HG03521 (cell line): ENCODE measurements around the gene COX4I1.

Experiments used
- ATAC-seq: cut with Tn5 transposase; IDR thresholded peaks from one replicate; pipeline ENCODE4 v1.9.1; 2021; ENCODE audit warnings: mild to moderate bottlenecking, moderate library complexity; ENCODE audit not compliant: unreplicated experiment

COX4I1 gene

GRCh38 chr16:85765767-85766166, 33.7 kb upstream of the COX4I1 start:
- ATAC-seq, result no peak

- ATAC-seq, result no peak
These were observed 32.0 kb upstream of the COX4I1 start for GRCh38 chr16:85767531-85767930.

GRCh38 chr16:85768199-85768598, 31.3 kb upstream of the COX4I1 start:
- ATAC-seq, result no peak

GRCh38 chr16:85770741-85771140, 28.8 kb upstream of the COX4I1 start:
- ATAC-seq, result no peak

GRCh38 chr16:85773044-85773443, 26.5 kb upstream of the COX4I1 start:
- no peak for ATAC-seq

- ATAC-seq, result no peak
These were observed 25.4 kb upstream of the COX4I1 start for GRCh38 chr16:85774136-85774535.

GRCh38 chr16:85774811-85775210, 24.7 kb upstream of the COX4I1 start:
- no peak for ATAC-seq

- no peak for ATAC-seq
These were observed 21.7 kb upstream of the COX4I1 start for GRCh38 chr16:85777583-85778310.

GRCh38 chr16:85778873-85779272, 20.6 kb upstream of the COX4I1 start:
- ATAC-seq, result no peak

GRCh38 chr16:85780281-85780680, 19.2 kb upstream of the COX4I1 start:
- ATAC-seq, result no peak

- no peak for ATAC-seq
These were observed 18.3 kb upstream of the COX4I1 start for GRCh38 chr16:85781156-85781555.

GRCh38 chr16:85781695-85782370, 17.7 kb upstream of the COX4I1 start:
- ATAC-seq, result no peak

- no peak for ATAC-seq
These were observed 17.0 kb upstream of the COX4I1 start for GRCh38 chr16:85782451-85782850.

- no peak for ATAC-seq
These were observed 16.1 kb upstream of the COX4I1 start for GRCh38 chr16:85783441-85783840.

- ATAC-seq, result no peak
These were observed 14.7 kb upstream of the COX4I1 start for GRCh38 chr16:85784813-85785212.

- ATAC-seq, result no peak
These were observed 13.6 kb upstream of the COX4I1 start for GRCh38 chr16:85785927-85786326.

- ATAC-seq, result no peak
These were observed 10.7 kb upstream of the COX4I1 start for GRCh38 chr16:85788819-85789218.

GRCh38 chr16:85789773-85790172, 9.7 kb upstream of the COX4I1 start:
- no peak for ATAC-seq

- no peak for ATAC-seq
These were observed 5.7 kb upstream of the COX4I1 start for GRCh38 chr16:85793662-85794298.

GRCh38 chr16:85794696-85795095, 4.8 kb upstream of the COX4I1 start:
- no peak for ATAC-seq

- ATAC-seq, result no peak
These were observed 3.3 kb upstream of the COX4I1 start for GRCh38 chr16:85796152-85796551.

- no peak for ATAC-seq
These were observed 2.9 kb upstream of the COX4I1 start for GRCh38 chr16:85796599-85796998.
